OCI-LY1 (cell line): ENCODE results near the gene ALDH3A2.

ENCODE experiments used
- H2AFZ ChIP-seq: fragments of 200-600 bp; sonication (generic), shearing (Covaris generic); 2 replicates; pipeline ENCODE4 v1.6.0; 2014; ENCODE audit warnings: antibody characterized with exemption, mild to moderate bottlenecking, low read length
- H3F3A ChIP-seq: fragments of 200-600 bp; sonication (generic), shearing (Covaris generic); 2 replicates; pipeline ENCODE4 v1.6.0; 2014; ENCODE audit warnings: mild to moderate bottlenecking, antibody characterized with exemption, low read length, moderate library complexity; ENCODE audit not compliant: insufficient read depth
- H3K27ac ChIP-seq: fragments of 200-600 bp; sonication (generic); 2 replicates; pipeline ENCODE4 v1.5.1; 2014; ENCODE audit warnings: low read length, mixed run types, mild to moderate bottlenecking, low read depth; ENCODE audit not compliant: poor library complexity, severe bottlenecking
- H3K27me3 ChIP-seq: fragments of 200-600 bp; sonication (generic); 2 replicates; pipeline ENCODE4 v1.6.0; 2014; ENCODE audit warnings: antibody characterized with exemption, mild to moderate bottlenecking, low read length, moderate library complexity; ENCODE audit not compliant: insufficient read depth
- H3K36me3 ChIP-seq: fragments of 200-600 bp; sonication (generic); 2 replicates; pipeline ENCODE4 v1.6.1; 2014; ENCODE audit warnings: mild to moderate bottlenecking, antibody characterized with exemption, low read length, moderate library complexity, mixed read lengths; ENCODE audit not compliant: insufficient read depth
- H3K4me1 ChIP-seq: fragments of 200-600 bp; sonication (generic); 2 replicates; pipeline ENCODE4 v1.5.1; 2014; ENCODE audit warnings: mild to moderate bottlenecking, low read length, moderate library complexity; ENCODE audit not compliant: insufficient read depth, severe bottlenecking
- H3K4me2 ChIP-seq: fragments of 200-600 bp; sonication (generic), shearing (Covaris generic); 2 replicates; pipeline ENCODE4 v1.6.1; 2014; ENCODE audit warnings: low read length
- H3K4me3 ChIP-seq: fragments of 200-600 bp; sonication (generic); 2 replicates; pipeline ENCODE4 v1.5.1; 2014; ENCODE audit warnings: low read length, low read depth, mild to moderate bottlenecking, mixed read lengths; ENCODE audit not compliant: poor library complexity, severe bottlenecking
- H3K79me2 ChIP-seq: fragments of 200-600 bp; shearing (Covaris generic); 2 replicates; pipeline ENCODE4 v1.6.1; 2016; ENCODE audit warnings: mixed run types, low read length, mixed read lengths; ENCODE audit not compliant: insufficient read depth
- H3K9ac ChIP-seq: fragments of 200-600 bp; sonication (generic), shearing (Covaris generic); 2 replicates; pipeline ENCODE4 v1.6.1; 2014; ENCODE audit warnings: mild to moderate bottlenecking, low read length, mixed read lengths
- H3K9me2 ChIP-seq: fragments of 200-600 bp; sonication (generic), shearing (Covaris generic); 2 replicates; pipeline ENCODE4 v1.6.1; 2014; ENCODE audit warnings: low read depth, mild to moderate bottlenecking, low read length, mixed read lengths
- H3K9me3 ChIP-seq: fragments of 200-600 bp; shearing (Covaris generic); 2 replicates; pipeline ENCODE4 v1.6.1; 2014; ENCODE audit warnings: low read length, mixed read lengths
- H4K20me1 ChIP-seq: fragments of 200-600 bp; sonication (generic), shearing (Covaris generic); 2 replicates; pipeline ENCODE4 v1.6.0; 2016; ENCODE audit warnings: mild to moderate bottlenecking, low read length; ENCODE audit not compliant: insufficient read depth
- EZH2 ChIP-seq: fragments of 200-600 bp; sonication (generic), shearing (Covaris generic); IDR thresholded peaks from 2 replicates; pipeline ENCODE4 v1.8.0; 2017; ENCODE audit warnings: borderline replicate concordance, mixed run types, mild to moderate bottlenecking, antibody characterized with exemption, low read length, moderate library complexity, mixed read lengths
- TF ChIP-seq, protein P1 (sequence below): fragments of 200-600 bp; sonication (generic), shearing (Covaris generic); IDR thresholded peaks from 2 replicates; pipeline ENCODE4 v1.5.1; 2017; ENCODE audit warnings: mild to moderate bottlenecking, antibody characterized with exemption, low read length, moderate library complexity, mixed read lengths

The ALDH3A2 gene

DNA sequence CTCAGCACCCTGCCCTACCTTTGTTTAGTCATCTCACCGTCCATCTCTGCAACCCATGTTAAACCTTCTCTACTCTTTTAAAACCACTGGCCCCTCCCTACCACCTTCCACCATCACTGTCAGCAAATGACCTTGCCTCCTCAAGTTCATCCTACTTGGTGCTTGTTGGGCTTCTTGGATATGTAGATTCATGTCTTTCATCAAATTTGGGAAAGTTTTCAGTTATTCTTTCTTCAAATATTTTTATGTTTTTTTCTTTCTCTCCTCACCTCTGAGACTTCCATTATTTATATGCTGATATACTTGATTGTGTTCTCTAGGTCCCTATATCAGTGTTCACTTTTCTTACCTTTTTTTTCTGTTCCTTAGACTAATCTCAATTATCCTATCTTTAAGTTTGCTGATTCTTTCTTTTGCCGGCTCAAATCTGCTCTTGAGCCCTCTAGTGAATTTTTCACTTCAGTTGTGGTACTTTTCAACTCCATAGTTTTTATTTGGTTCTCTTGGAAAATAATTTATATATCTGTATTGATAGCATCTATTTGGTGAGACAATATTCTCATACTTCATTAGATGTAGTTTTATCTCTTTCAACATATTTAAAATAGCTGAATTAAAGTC, 28.7 kb upstream of the ALDH3A2 start:
- Histone ChIP-seq H3K4me3 (no peak overlapping the region), H3K9ac (no peak overlapping the region), H3F3A (no peaks in the 10 kb centered on the region), H2AFZ (no peak overlapping the region), H3K4me1 (no peaks in the 10 kb centered on the region), H3K79me2 (no peaks in the 10 kb centered on the region), H3K9me2 (no peaks in the 10 kb centered on the region), H3K9me3 (peaks cover 12% of the 10 kb centered on the region), H3K36me3 (no peaks in the 10 kb centered on the region), H4K20me1 (no peaks in the 10 kb centered on the region), H3K27me3 (no peaks in the 10 kb centered on the region), H3K27ac (no peak overlapping the region), H3K4me2 (no peak overlapping the region)
- TF ChIP-seq EZH2: no peak
- TF ChIP-seq, protein P1, sequence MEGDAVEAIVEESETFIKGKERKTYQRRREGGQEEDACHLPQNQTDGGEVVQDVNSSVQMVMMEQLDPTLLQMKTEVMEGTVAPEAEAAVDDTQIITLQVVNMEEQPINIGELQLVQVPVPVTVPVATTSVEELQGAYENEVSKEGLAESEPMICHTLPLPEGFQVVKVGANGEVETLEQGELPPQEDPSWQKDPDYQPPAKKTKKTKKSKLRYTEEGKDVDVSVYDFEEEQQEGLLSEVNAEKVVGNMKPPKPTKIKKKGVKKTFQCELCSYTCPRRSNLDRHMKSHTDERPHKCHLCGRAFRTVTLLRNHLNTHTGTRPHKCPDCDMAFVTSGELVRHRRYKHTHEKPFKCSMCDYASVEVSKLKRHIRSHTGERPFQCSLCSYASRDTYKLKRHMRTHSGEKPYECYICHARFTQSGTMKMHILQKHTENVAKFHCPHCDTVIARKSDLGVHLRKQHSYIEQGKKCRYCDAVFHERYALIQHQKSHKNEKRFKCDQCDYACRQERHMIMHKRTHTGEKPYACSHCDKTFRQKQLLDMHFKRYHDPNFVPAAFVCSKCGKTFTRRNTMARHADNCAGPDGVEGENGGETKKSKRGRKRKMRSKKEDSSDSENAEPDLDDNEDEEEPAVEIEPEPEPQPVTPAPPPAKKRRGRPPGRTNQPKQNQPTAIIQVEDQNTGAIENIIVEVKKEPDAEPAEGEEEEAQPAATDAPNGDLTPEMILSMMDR: no peak

DNA sequence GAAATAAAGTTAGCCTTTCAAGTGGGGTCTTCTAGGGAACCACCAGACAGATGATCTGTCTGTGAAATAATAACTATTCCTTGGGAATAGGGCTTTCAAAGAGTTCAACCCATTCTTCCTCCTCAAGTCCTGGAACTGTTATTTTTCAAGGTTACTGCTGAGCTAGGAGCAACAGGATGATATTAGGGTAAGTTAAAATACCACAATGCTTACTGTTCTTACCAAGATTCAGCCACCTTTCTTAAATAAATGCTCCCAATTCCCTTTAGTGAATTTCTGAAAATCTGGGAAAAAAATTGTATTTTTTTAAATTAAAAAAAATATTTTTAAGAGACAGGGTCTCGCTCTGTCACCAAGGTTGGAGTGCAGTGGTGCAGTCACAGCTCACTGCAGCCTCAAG, 26.9 kb upstream of the ALDH3A2 start:
- no peak overlapping the region for H3K27ac ChIP-seq
- no peaks in the 10 kb centered on the region for H3K36me3 ChIP-seq
- H2AFZ ChIP-seq: no peak overlapping the region
- no peaks in the 10 kb centered on the region for H3F3A ChIP-seq
- no peak overlapping the region for H3K4me3 ChIP-seq
- no peaks in the 10 kb centered on the region for H4K20me1 ChIP-seq
- H3K27me3 ChIP-seq: no peaks in the 10 kb centered on the region
- TF ChIP-seq, protein P1: no peak
- TF ChIP-seq EZH2: no peak
- H3K9ac ChIP-seq: no peak overlapping the region
- no peaks in the 10 kb centered on the region for H3K4me1 ChIP-seq
- H3K79me2 ChIP-seq: no peaks in the 10 kb centered on the region
- H3K4me2 ChIP-seq: no peak overlapping the region
- peaks cover 12% of the 10 kb centered on the region for H3K9me3 ChIP-seq
- no peaks in the 10 kb centered on the region for H3K9me2 ChIP-seq

DNA sequence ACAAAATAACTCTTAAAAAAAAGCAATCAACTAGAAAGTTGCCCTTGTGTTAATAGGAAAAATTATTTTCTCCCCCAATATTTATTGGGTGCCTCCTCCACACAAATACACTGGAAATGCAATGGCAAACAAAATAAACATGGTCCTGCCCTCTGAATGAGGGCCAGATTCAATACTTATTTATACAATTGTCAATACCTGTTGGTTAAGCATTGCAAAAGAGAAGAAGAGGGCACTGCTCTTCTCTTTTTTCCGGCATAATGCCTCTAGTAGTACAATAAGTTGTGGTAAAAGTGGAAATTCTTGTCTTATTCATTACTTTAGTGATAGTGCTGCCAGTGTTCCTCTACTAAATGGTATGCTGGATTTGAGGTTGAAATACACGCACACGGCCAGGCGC, 22.5 kb upstream of the ALDH3A2 start:
- H3K79me2 ChIP-seq: no peaks in the 10 kb centered on the region
- no peaks in the 10 kb centered on the region for H3K4me1 ChIP-seq
- no peaks in the 10 kb centered on the region for H3K9me3 ChIP-seq
- H2AFZ ChIP-seq: no peak overlapping the region
- H3K9me2 ChIP-seq: no peaks in the 10 kb centered on the region
- no peak overlapping the region for H3K4me3 ChIP-seq
- H4K20me1 ChIP-seq: no peaks in the 10 kb centered on the region
- no peaks in the 10 kb centered on the region for H3F3A ChIP-seq
- H3K36me3 ChIP-seq: no peaks in the 10 kb centered on the region
- no peaks in the 10 kb centered on the region for H3K27me3 ChIP-seq
- no peak overlapping the region for H3K27ac ChIP-seq
- TF ChIP-seq EZH2: no peak
- TF ChIP-seq, protein P1: no peak
- H3K9ac ChIP-seq: no peak overlapping the region
- no peak overlapping the region for H3K4me2 ChIP-seq
